SU-DHL-6 (cell line): ENCODE data around the gene TBRG4.
"Not testable (repeated sequence)": the region's sequence is repeated elsewhere in the genome, so short reads cannot be mapped to it uniquely, and the experiment has no call there.

Experiments
- H2AFZ ChIP-seq: fragments of 200-600 bp; sonication (generic); 2 replicates; pipeline ENCODE4 v1.6.1; 2014; ENCODE audit warnings: low read depth, mild to moderate bottlenecking, moderate library complexity, mixed read lengths, antibody characterized with exemption, low read length; ENCODE audit not compliant: severe bottlenecking
- H3F3A ChIP-seq: fragments of 200-600 bp; shearing (Covaris generic); 2 replicates; pipeline ENCODE4 v1.6.0; 2016; ENCODE audit warnings: antibody characterized with exemption, mild to moderate bottlenecking; ENCODE audit not compliant: insufficient read depth
- H3K27ac ChIP-seq: fragments of 200-600 bp; sonication (generic); 2 replicates; pipeline ENCODE4 v1.5.1; 2016; ENCODE audit warnings: low read depth, mild to moderate bottlenecking, low read length, moderate library complexity, mixed read lengths
- H3K27me3 ChIP-seq: fragments of 200-600 bp; sonication (generic), shearing (Covaris generic); 2 replicates; pipeline ENCODE4 v1.6.0; 2014; ENCODE audit warnings: mild to moderate bottlenecking, low read length
- H3K36me3 ChIP-seq: fragments of 200-600 bp; sonication (generic); 2 replicates; pipeline ENCODE4 v1.6.1; 2014; ENCODE audit warnings: mild to moderate bottlenecking, low read length, mixed read lengths
- H3K4me2 ChIP-seq: fragments of 300-600, 200-600 bp; shearing (Covaris generic), sonication (generic); 2 replicates; pipeline ENCODE4 v1.6.0; 2014; ENCODE audit warnings: low read length, low read depth, mild to moderate bottlenecking; ENCODE audit not compliant: poor library complexity, severe bottlenecking
- H3K4me3 ChIP-seq: fragments of 200-600 bp; sonication (generic); 2 replicates; pipeline ENCODE4 v1.5.1; 2014; ENCODE audit warnings: antibody characterized with exemption, low read length, mild to moderate bottlenecking, mixed read lengths; ENCODE audit not compliant: insufficient read depth, poor library complexity, severe bottlenecking
- H3K79me2 ChIP-seq: fragments of 200-600 bp; sonication (generic); 2 replicates; pipeline ENCODE4 v1.6.1; 2014; ENCODE audit warnings: mild to moderate bottlenecking, low read length, moderate library complexity; ENCODE audit not compliant: insufficient read depth
- H3K9ac ChIP-seq: fragments of 200-600 bp; sonication (generic); 2 replicates; pipeline ENCODE4 v1.7.0; 2014; ENCODE audit warnings: mild to moderate bottlenecking, low read length
- H3K9me2 ChIP-seq: fragments of 200-600 bp; sonication (generic); replicated peaks from 2 replicates; pipeline ENCODE4 v1.6.1; 2014; ENCODE audit warnings: low read length; ENCODE audit not compliant: insufficient read depth
- H3K9me3 ChIP-seq: fragments of 200-600 bp; sonication (generic); 2 replicates; pipeline ENCODE4 v1.6.1; 2014; ENCODE audit warnings: low read length, mixed read lengths; ENCODE audit not compliant: insufficient read depth
- H4K20me1 ChIP-seq: fragments of 200-600 bp; sonication (generic); 2 replicates; pipeline ENCODE4 v1.6.1; 2014; ENCODE audit warnings: low read depth, mild to moderate bottlenecking, antibody characterized with exemption, low read length, moderate library complexity, mixed read lengths
- CTCF ChIP-seq: fragments of 200-600 bp; sonication (generic); IDR thresholded peaks from one replicate; pipeline ENCODE4 v1.5.1; 2017; ENCODE audit warnings: antibody characterized with exemption, mild to moderate bottlenecking, low read length, moderate library complexity; ENCODE audit not compliant: insufficient read depth, poor library complexity, severe bottlenecking
- EZH2phosphoT487 ChIP-seq: fragments of 200-600 bp; sonication (generic), shearing (Covaris generic); conservative IDR thresholded peaks from 2 replicates; pipeline ENCODE4 v1.6.1; 2018; ENCODE audit warnings: mild to moderate bottlenecking, antibody characterized with exemption, low read length, moderate library complexity, mixed read lengths

Gene TBRG4

GRCh38 chr7:45116048-45116447 lies 4.6 kb upstream of the TBRG4 start:
- Histone ChIP-seq H3K36me3 (no peaks in the 10 kb centered on the region), H3K27me3 (no peaks in the 10 kb centered on the region), H4K20me1 (no peaks in the 10 kb centered on the region), H3F3A (peaks cover 9% of the 10 kb centered on the region; the same call in 1 of the 2 replicates), H3K9me2 (no peaks in the 10 kb centered on the region), H3K4me2 (no peak overlapping the region), H3K4me3 (no peak overlapping the region), H3K79me2 (peaks cover 4% of the 10 kb centered on the region), H3K27ac (no peak overlapping the region), H3K9me3 (no peaks in the 10 kb centered on the region), H3K9ac (no peak overlapping the region), H2AFZ (no peak overlapping the region)
- TF ChIP-seq CTCF (no peak), EZH2phosphoT487 (0 out of 2 replicates have a peak, but pooled peaks have one; percentile 69)

- no peaks in the 10 kb centered on the region for H4K20me1 ChIP-seq
- no peak overlapping the region for H3K4me3 ChIP-seq
- H3K27ac ChIP-seq, result no peak overlapping the region
- no peak overlapping the region for H3K9ac ChIP-seq
- H3F3A ChIP-seq, result peaks cover 9% of the 10 kb centered on the region; the same call in 1 of the 2 replicates
- no peak overlapping the region for H2AFZ ChIP-seq
- H3K9me3 ChIP-seq, result no peaks in the 10 kb centered on the region
- peaks cover 15% of the 10 kb centered on the region for H3K79me2 ChIP-seq
- no peaks in the 10 kb centered on the region for H3K9me2 ChIP-seq
- TF ChIP-seq EZH2phosphoT487 (no peak), CTCF (no peak)
- no peaks in the 10 kb centered on the region for H3K36me3 ChIP-seq
- H3K27me3 ChIP-seq, result no peaks in the 10 kb centered on the region
- H3K4me2 ChIP-seq, result no peak overlapping the region
Observed at GRCh38 chr7:45114926-45115325, 3.4 kb upstream of the TBRG4 start.

GRCh38 chr7:45114257-45114656 lies 2.8 kb upstream of the TBRG4 start:
- H3K4me3 ChIP-seq, H3K36me3 ChIP-seq, H3K27ac ChIP-seq, H3F3A ChIP-seq, H4K20me1 ChIP-seq, H3K27me3 ChIP-seq, H3K9me2 ChIP-seq, H3K9me3 ChIP-seq, H3K4me2 ChIP-seq, H2AFZ ChIP-seq, H3K9ac ChIP-seq: not testable (repeated sequence)
- peaks cover 22% of the 10 kb centered on the region for H3K79me2 ChIP-seq

- Histone ChIP-seq H3K9me3 (no peaks in the 10 kb centered on the region), H3K79me2 (peaks cover 38% of the 10 kb centered on the region), H3K4me3 (no peak overlapping the region), H4K20me1 (peaks cover 16% of the 10 kb centered on the region; the same call in 1 of the 2 replicates), H3K27me3 (no peaks in the 10 kb centered on the region), H3K4me2 (peak overlapping the region; percentile 59), H3K9ac (no peak overlapping the region), H2AFZ (no peak overlapping the region), H3K9me2 (no peaks in the 10 kb centered on the region), H3K36me3 (peaks cover 7% of the 10 kb centered on the region; the same call in 1 of the 2 replicates), H3K27ac (no peak overlapping the region), H3F3A (peaks cover 9% of the 10 kb centered on the region; the same call in 1 of the 2 replicates)
- TF ChIP-seq CTCF (no peak), EZH2phosphoT487 (no peak)
Observed at GRCh38 chr7:45112648-45113047, 1.2 kb upstream of the TBRG4 start.
